Measurements from ENCODE around the gene DRAP1. TPM values are rescaled to one million over a fixed set of nuclear protein-coding genes. Genes with fewer than 3 reads are reported as not detected.

Gene DRAP1
- total RNA-seq, 6 experiments from 2014 or later, result 21.8 to 50.8 (median 32.6) TPM

- no peak for TF ChIP-seq CTCF (IDR thresholded peaks at IDR 0.05)
- TF ChIP-seq POLR2A (IDR thresholded peaks at IDR 0.05), result no peak
- no peak for ATAC-seq
- Histone ChIP-seq H3K27ac (no peak overlapping the region), H3K36me3 (no peaks in the 10 kb centered on the region), H3K4me3 (no peak overlapping the region), H3K27me3 (no peaks in the 10 kb centered on the region), H3K9me3 (no peaks in the 10 kb centered on the region), H3K4me1 (peaks cover 0 to 9% (median 3%) of the 10 kb centered on the region in 4 donors)
- intact Hi-C loops (cut with DNase I), result no loop called here
- WGBS (ENCODE audit: insufficient coverage, low coverage, low lambda C conversion rate, missing lambda C conversion rate), result no CpG with 5 or more reads among the region's 5 CpGs
- DNase-seq, result no peak
Measured at GRCh38 chr11:65903068-65903481, 16.2 kb upstream of the DRAP1 start.

GRCh38 chr11:65903715-65904114 is 15.5 kb upstream of the DRAP1 start:
- WGBS (ENCODE audit: insufficient coverage, low coverage, low lambda C conversion rate, missing lambda C conversion rate), result 87% methylated on average over 7 of the region's 8 CpGs

GRCh38 chr11:65906602-65907001 is 12.6 kb upstream of the DRAP1 start:
- TF ChIP-seq CTCF (IDR thresholded peaks at IDR 0.05) (no peak), POLR2A (IDR thresholded peaks at IDR 0.05) (no peak)
- intact Hi-C loops (cut with DNase I), result no loop called here
- Histone ChIP-seq H3K9me3 (no peaks in the 10 kb centered on the region), H3K4me3 (no peak overlapping the region), H3K27ac (no peak overlapping the region), H3K36me3 (no peaks in the 10 kb centered on the region), H3K4me1 (no peaks in the 10 kb centered on the region), H3K27me3 (no peaks in the 10 kb centered on the region)
- 82% methylated on average over 5 of the region's 5 CpGs for WGBS (ENCODE audit: insufficient coverage, low coverage, low lambda C conversion rate, missing lambda C conversion rate)
- ATAC-seq, result no peak
- DNase-seq, result no peak

More at GRCh38 chr11:65903715-65904114, 15.5 kb upstream of the DRAP1 start:
- intact Hi-C loops (cut with DNase I), result no loop called here
- Histone ChIP-seq H3K9me3 (no peaks in the 10 kb centered on the region), H3K4me3 (no peak overlapping the region), H3K36me3 (no peaks in the 10 kb centered on the region), H3K27me3 (no peaks in the 10 kb centered on the region), H3K4me1 (peaks cover 0 to 9% (median 3%) of the 10 kb centered on the region in 4 donors), H3K27ac (no peak overlapping the region)
- ATAC-seq, result no peak
- TF ChIP-seq CTCF (IDR thresholded peaks at IDR 0.05) (no peak), POLR2A (IDR thresholded peaks at IDR 0.05) (no peak)
- DNase-seq, result no peak

GRCh38 chr11:65907878-65908277 is 11.3 kb upstream of the DRAP1 start:
- H3K9me3 ChIP-seq, result no peaks in the 10 kb centered on the region
- 90% methylated on average over 5 of the region's 6 CpGs for WGBS (ENCODE audit: insufficient coverage, low coverage, low lambda C conversion rate, missing lambda C conversion rate)
- H3K4me1 ChIP-seq, result no peaks in the 10 kb centered on the region
- H3K27me3 ChIP-seq, result no peaks in the 10 kb centered on the region
- TF ChIP-seq POLR2A (IDR thresholded peaks at IDR 0.05), result no peak
- TF ChIP-seq CTCF (IDR thresholded peaks at IDR 0.05), result no peak
- ATAC-seq, result no peak
- DNase-seq, result no peak
- intact Hi-C loops (cut with DNase I), result no loop called here
- no peak overlapping the region for H3K27ac ChIP-seq
- H3K4me3 ChIP-seq, result no peak overlapping the region
- no peaks in the 10 kb centered on the region for H3K36me3 ChIP-seq
